Fibroblast of skin of left biceps (primary cell): ENCODE results near the gene SFI1.
A peak's percentile ranks its signal among the peaks of the same experiment; 100 is the strongest.
"Not testable (repeated sequence)": the region's sequence is repeated elsewhere in the genome, so short reads cannot be mapped to it uniquely, and the experiment has no call there.

Source experiments
- DNase-seq, 2 experiments: peaks; one replicate each; pipeline ENCODE4 v3.0.0-alpha.2; 2013; ENCODE audit warnings: low read depth in 2 of 2

SFI1 gene

GRCh38 chr22:31588970-31589675, 92.8 kb downstream of the SFI1 start:
- DNase-seq: no peak

GRCh38 chr22:31590161-31590560, 93.8 kb downstream of the SFI1 start:
- not testable (repeated sequence) for DNase-seq

GRCh38 chr22:31595271-31595670, 98.9 kb downstream of the SFI1 start:
- no peak for DNase-seq

GRCh38 chr22:31602259-31602952, 106.1 kb downstream of the SFI1 start:
- peak; percentile 59 to 64 for DNase-seq

- DNase-seq: no peak
Observed at GRCh38 chr22:31603081-31603525, 106.8 kb downstream of the SFI1 start.

- no peak for DNase-seq
Observed at GRCh38 chr22:31603574-31603973, 107.2 kb downstream of the SFI1 start.

- no peak for DNase-seq
Observed at GRCh38 chr22:31604137-31604705, 107.9 kb downstream of the SFI1 start.

GRCh38 chr22:31604746-31605705, 108.7 kb downstream of the SFI1 start:
- DNase-seq: no peak

GRCh38 chr22:31605851-31606585, 109.7 kb downstream of the SFI1 start:
- DNase-seq: no peak

- no peak for DNase-seq
Observed at GRCh38 chr22:31607696-31608095, 111.4 kb downstream of the SFI1 start.

GRCh38 chr22:31609716-31610115, 113.4 kb downstream of the SFI1 start:
- no peak for DNase-seq

GRCh38 chr22:31610611-31611010, 114.3 kb downstream of the SFI1 start:
- no peak for DNase-seq

- no peak for DNase-seq
Observed at GRCh38 chr22:31611061-31611760, 114.9 kb downstream of the SFI1 start.

- no peak for DNase-seq
Observed at GRCh38 chr22:31612891-31613285, 116.6 kb downstream of the SFI1 start.

- DNase-seq: no peak
Observed at GRCh38 chr22:31613286-31613903, 117.1 kb downstream of the SFI1 start.

- DNase-seq: no peak
Observed at GRCh38 chr22:31613904-31614296, 117.6 kb downstream of the SFI1 start.

- no peak for DNase-seq
Observed at GRCh38 chr22:31614781-31615490, 118.6 kb downstream of the SFI1 start.

- DNase-seq: no peak
Observed at GRCh38 chr22:31615491-31615860, 119.1 kb downstream of the SFI1 start.

GRCh38 chr22:31615940-31616314, 119.6 kb downstream of the SFI1 start:
- no peak for DNase-seq
